IPS-11a (cell line): ENCODE results near the gene LAMP5.

Source experiments
- H3K4me3 ChIP-seq: one replicate; pipeline ENCODE4 v1.5.1; 2013; ENCODE audit warnings: low read depth, low read length, control low read depth

LAMP5 gene

GRCh38 chr20:9499126-9499899 lies 15.1 kb upstream of the LAMP5 start:
- H3K4me3 ChIP-seq: no peak overlapping the region

- H3K4me3 ChIP-seq: no peak overlapping the region
Measured at GRCh38 chr20:9500121-9500520, 14.3 kb upstream of the LAMP5 start.

- no peak overlapping the region for H3K4me3 ChIP-seq
Measured at GRCh38 chr20:9501473-9501872, 12.9 kb upstream of the LAMP5 start.

- no peak overlapping the region for H3K4me3 ChIP-seq
Measured at GRCh38 chr20:9503526-9504245, 10.7 kb upstream of the LAMP5 start.

- no peak overlapping the region for H3K4me3 ChIP-seq
Measured at GRCh38 chr20:9506280-9506821, 8.0 kb upstream of the LAMP5 start.

- H3K4me3 ChIP-seq: no peak overlapping the region
Measured at GRCh38 chr20:9506964-9507369, 7.4 kb upstream of the LAMP5 start.

- H3K4me3 ChIP-seq: no peak overlapping the region
Measured at GRCh38 chr20:9507544-9508239, 6.7 kb upstream of the LAMP5 start.

- no peak overlapping the region for H3K4me3 ChIP-seq
Measured at GRCh38 chr20:9508240-9508661, 6.1 kb upstream of the LAMP5 start.

GRCh38 chr20:9508696-9509178 lies 5.7 kb upstream of the LAMP5 start:
- no peak overlapping the region for H3K4me3 ChIP-seq

- H3K4me3 ChIP-seq: no peak overlapping the region
Measured at GRCh38 chr20:9509246-9509645, 5.1 kb upstream of the LAMP5 start.

GRCh38 chr20:9510911-9511310 lies 3.5 kb upstream of the LAMP5 start:
- no peak overlapping the region for H3K4me3 ChIP-seq

GRCh38 chr20:9514072-9514460 lies 324 bp upstream of the LAMP5 start:
- peak overlapping the region; percentile 10 for H3K4me3 ChIP-seq

- peak overlapping the region; percentile 44 for H3K4me3 ChIP-seq
Measured at GRCh38 chr20:9515214-9515585, 810 bp downstream of the LAMP5 start.

GRCh38 chr20:9515741-9516233 lies 1.4 kb downstream of the LAMP5 start:
- peak overlapping the region; percentile 33 for H3K4me3 ChIP-seq

- peak overlapping the region; percentile 33 for H3K4me3 ChIP-seq
Measured at GRCh38 chr20:9516234-9516871, 2.0 kb downstream of the LAMP5 start.

- no peak overlapping the region for H3K4me3 ChIP-seq
Measured at GRCh38 chr20:9517297-9518162, 3.1 kb downstream of the LAMP5 start.

- no peak overlapping the region for H3K4me3 ChIP-seq
Measured at GRCh38 chr20:9518576-9519175, 4.3 kb downstream of the LAMP5 start.

- no peak overlapping the region for H3K4me3 ChIP-seq
Measured at GRCh38 chr20:9520086-9520485, 5.7 kb downstream of the LAMP5 start.

- H3K4me3 ChIP-seq: no peak overlapping the region
Measured at GRCh38 chr20:9523636-9524035, 9.2 kb downstream of the LAMP5 start.
